Endothelial cell of umbilical vein (primary cell): Measurements from ENCODE around the gene ATRIP.

Experiments used
- CTCF ChIP-seq, 2 donors: IDR thresholded peaks; 1 replicate in 1 of 2; 2 replicates in 1 of 2; pipeline ENCODE4 v1.5.1; 2011; ENCODE audit warnings: low read length in 2 of 2, mild to moderate bottlenecking in 2 of 2, moderate library complexity in 2 of 2, control low read depth in 1 of 2, inconsistent platforms in 1 of 2, low read depth in 1 of 2; ENCODE audit not compliant: insufficient read depth in 1 of 2; ENCODE audit errors: extremely low read depth in 1 of 2
- EZH2 ChIP-seq: IDR thresholded peaks from 2 replicates; pipeline ENCODE4 v1.6.1; 2012; ENCODE audit warnings: borderline replicate concordance, low read depth, mild to moderate bottlenecking, moderate library complexity, low read length, inconsistent platforms; ENCODE audit not compliant: severe bottlenecking
- MAX ChIP-seq: IDR thresholded peaks from 2 replicates; pipeline ENCODE4 v1.6.1; 2011; ENCODE audit not compliant: insufficient read depth, insufficient read length
- POLR2A ChIP-seq: IDR thresholded peaks from 2 replicates; pipeline ENCODE4 v1.6.1; 2012; ENCODE audit warnings: low read depth, mild to moderate bottlenecking, control low read depth, low read length
- POLR2AphosphoS5 ChIP-seq: IDR thresholded peaks from 2 replicates; pipeline ENCODE4 v1.6.1; 2012; ENCODE audit warnings: low read depth, mild to moderate bottlenecking, control low read depth, low read length, moderate library complexity; ENCODE audit not compliant: insufficient read depth

- no peak for TF ChIP-seq CTCF (IDR thresholded peaks at IDR 0.05; ENCODE audit: extremely low read depth in 1 of 2, insufficient read depth in 1 of 2, low read depth in 1 of 2, low read length in 2 of 2)
- TF ChIP-seq POLR2AphosphoS5: no peak
- TF ChIP-seq EZH2: no peak
- peak; percentile 22 for TF ChIP-seq POLR2A
- TF ChIP-seq MAX: no peak
Observed at GRCh38 chr3:48467473-48468267, 21.1 kb downstream of the ATRIP start.
